Activated naive CD8-positive, alpha-beta T cell treated with anti-CD3 and anti-CD28 coated beads, Interleukin-2, amount 50 U/mL, for 24 hours (primary cell): ENCODE measurements around the gene TRAF4.
"Not testable (repeated sequence)": the region's sequence is repeated elsewhere in the genome, so short reads cannot be mapped to it uniquely, and the experiment has no call there.

ENCODE experiments used
- ATAC-seq: fragments of 150-1000 bp; cut with Tn5 transposase; one replicate; pipeline ENCODE4 v1.10.0; 2021
- DNase-seq: peaks from one replicate; pipeline ENCODE4 v3.0.0; 2021
- H3K27ac Mint-ChIP-seq: one replicate; pipeline ENCODE4 v1.8.0; 2021; ENCODE audit warnings: mild to moderate bottlenecking, mixed read lengths
- H3K27me3 Mint-ChIP-seq: one replicate; pipeline ENCODE4 v1.8.0; 2021; ENCODE audit warnings: mixed read lengths
- H3K36me3 Mint-ChIP-seq: one replicate; pipeline ENCODE4 v1.8.0; 2021; ENCODE audit warnings: low read depth, mixed read lengths
- H3K4me1 Mint-ChIP-seq: one replicate; pipeline ENCODE4 v1.8.0; 2021; ENCODE audit warnings: mixed read lengths
- H3K4me3 Mint-ChIP-seq: one replicate; pipeline ENCODE4 v1.8.0; 2021; ENCODE audit warnings: mild to moderate bottlenecking, moderate library complexity, mixed read lengths
- H3K9me3 Mint-ChIP-seq: one replicate; pipeline ENCODE4 v1.8.0; 2021; ENCODE audit warnings: mixed read lengths

The TRAF4 gene

DNA sequence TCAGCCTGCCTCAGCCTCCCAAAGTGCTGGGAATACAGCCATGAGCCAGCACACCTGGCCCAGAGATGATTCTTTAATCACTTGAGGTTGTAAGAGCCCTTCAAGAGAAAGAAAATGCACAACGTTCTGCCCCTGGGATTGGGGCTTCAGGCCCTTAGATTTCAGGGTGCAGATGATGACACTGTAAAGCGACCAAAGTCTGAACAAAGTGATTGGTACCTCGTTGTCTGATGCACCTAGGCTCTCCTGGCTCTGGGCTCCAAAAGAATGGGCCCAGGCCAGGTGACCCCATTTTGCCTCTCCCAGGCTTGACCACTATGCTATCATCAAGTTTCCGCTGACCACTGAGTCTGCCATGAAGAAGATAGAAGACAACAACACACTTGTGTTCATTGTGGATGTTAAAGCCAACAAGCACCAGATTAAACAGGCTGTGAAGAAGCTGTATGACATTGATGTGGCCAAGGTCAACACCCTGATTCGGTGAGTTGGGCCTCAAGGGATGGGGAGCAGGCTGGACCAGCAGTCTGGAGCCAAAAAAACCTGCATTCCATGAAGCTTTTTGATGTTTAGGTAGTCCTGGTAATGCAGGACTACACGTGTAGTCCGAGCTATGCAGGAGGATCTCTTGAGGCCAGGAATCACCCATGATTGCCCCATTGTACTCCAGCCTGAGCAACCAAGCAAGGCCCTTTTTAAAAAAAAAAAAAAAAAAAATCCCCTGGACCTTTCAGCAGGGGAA, 21.2 kb upstream of the TRAF4 start:
- peaks cover 72% of the 10 kb centered on the region for H3K4me1 Mint-ChIP-seq
- peaks cover 56% of the 10 kb centered on the region for H3K36me3 Mint-ChIP-seq
- ATAC-seq (no peak), DNase-seq (no peak)
- peak overlapping the region; percentile 100 for H3K27ac Mint-ChIP-seq
- H3K4me3 Mint-ChIP-seq, result peak overlapping the region; percentile 99
- peaks cover 4% of the 10 kb centered on the region for H3K27me3 Mint-ChIP-seq
- no peaks in the 10 kb centered on the region for H3K9me3 Mint-ChIP-seq

DNA sequence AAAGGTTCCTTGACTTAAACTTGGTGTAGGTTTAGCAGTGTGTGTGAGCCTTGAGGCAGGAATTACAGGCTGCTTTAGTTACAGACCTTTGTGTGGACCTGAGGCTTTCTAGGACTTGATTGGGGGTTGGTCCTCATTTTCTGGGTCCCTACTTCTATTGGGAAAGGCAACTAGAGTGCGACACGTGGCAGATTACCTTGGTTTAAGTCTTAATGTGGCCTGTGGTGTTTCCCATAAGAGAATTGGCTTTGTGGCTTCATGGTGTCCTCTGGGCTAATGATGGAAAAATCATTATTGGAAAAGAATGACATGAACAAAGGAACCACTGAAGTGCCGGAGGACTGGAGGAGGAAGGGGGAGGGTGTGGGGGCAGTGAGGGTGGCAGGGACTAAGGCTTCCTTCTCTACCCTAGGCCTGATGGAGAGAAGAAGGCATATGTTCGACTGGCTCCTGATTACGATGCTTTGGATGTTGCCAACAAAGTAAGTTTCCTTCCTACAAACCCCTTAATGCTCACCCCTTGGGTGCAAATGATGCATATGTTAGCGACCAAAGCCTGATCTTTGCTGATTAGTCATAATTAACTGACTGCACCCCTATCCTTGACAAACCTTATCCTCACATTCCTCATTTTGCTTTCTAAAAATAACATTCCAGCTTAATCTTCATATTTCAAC, 20.5 kb upstream of the TRAF4 start:
- Mint-ChIP-seq H3K4me3 (peak overlapping the region; percentile 99), H3K9me3 (no peaks in the 10 kb centered on the region), H3K4me1 (peaks cover 71% of the 10 kb centered on the region), H3K36me3 (peaks cover 56% of the 10 kb centered on the region), H3K27me3 (peaks cover under 1% of the 10 kb centered on the region), H3K27ac (peak overlapping the region; percentile 100)
- no peak for DNase-seq
- ATAC-seq, result no peak

DNA sequence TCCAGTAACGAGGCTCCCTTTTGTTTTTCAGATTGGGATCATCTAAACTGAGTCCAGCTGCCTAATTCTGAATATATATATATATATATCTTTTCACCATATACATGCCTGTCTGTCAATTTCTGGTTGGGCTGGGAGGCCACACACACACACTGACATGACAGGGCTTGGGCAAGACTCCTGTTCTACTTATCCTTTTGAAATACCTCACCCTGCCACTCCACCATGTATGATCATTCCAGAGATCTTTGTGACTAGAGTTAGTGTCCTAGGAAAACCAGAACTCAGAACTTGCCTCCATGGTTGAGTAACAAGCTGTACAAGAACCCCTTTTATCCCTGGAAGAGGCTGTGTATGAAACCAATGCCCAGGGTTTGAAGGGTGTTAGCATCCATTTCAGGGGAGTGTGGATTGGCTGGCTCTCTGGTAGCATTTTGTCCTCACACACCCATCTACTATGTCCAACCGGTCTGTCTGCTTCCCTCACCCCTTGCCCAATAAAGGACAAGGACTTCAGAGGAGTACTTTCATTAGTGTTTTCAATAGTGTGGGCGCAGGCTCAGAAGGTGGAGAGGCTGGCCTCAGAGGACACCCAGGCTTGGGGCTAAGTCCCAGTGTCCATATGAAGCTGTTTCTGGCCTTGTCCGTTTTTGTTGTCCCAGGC, 19.8 kb upstream of the TRAF4 start:
- not testable (repeated sequence) for ATAC-seq
- H3K4me1 Mint-ChIP-seq, result peaks cover 67% of the 10 kb centered on the region

DNA sequence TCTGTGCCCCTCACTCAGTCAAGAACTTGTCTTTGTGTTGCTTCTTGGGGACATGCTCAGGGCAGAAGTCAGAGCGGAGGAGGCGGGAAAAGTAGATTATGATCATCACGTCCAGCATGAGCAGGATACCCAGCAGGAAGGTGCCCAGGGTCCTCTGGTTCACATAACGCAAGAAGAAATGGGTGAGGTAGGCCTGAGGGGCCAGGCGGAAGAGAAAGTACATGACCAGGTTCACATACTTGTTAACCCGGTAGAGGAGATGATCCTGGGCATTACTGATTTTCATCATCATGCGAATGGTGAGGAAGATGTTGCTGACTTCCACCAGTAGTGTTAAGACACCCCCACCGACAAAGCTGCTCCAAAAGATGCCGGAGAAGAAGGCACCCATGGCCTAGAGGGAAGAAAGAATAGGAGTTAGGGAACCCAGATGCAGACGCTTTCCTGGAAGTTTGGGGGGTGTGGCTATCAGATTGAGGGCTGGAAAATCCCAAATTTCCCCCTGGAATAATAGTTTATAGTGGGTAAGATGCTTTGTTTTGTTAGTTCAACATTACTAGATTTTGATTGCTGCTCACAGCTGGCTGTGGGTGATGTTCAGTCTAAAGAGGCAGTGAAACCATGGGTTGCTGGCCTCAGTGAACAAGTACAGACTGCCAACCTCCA, 19.2 kb upstream of the TRAF4 start:
- Mint-ChIP-seq H3K36me3 (peaks cover 56% of the 10 kb centered on the region), H3K27ac (peak overlapping the region; percentile 100), H3K27me3 (no peaks in the 10 kb centered on the region), H3K4me3 (peak overlapping the region; percentile 99), H3K4me1 (peaks cover 67% of the 10 kb centered on the region), H3K9me3 (no peaks in the 10 kb centered on the region)
- DNase-seq (no peak), ATAC-seq (no peak)

More for the DNA sequence above, 19.8 kb upstream of the TRAF4 start:
- H3K36me3 Mint-ChIP-seq, result peaks cover 56% of the 10 kb centered on the region
- H3K27ac Mint-ChIP-seq, result peak overlapping the region; percentile 100
- DNase-seq, H3K27me3 Mint-ChIP-seq, H3K9me3 Mint-ChIP-seq: not testable (repeated sequence)
- peak overlapping the region; percentile 99 for H3K4me3 Mint-ChIP-seq

GRCh38 chr17:28725166-28725659, 18.6 kb upstream of the TRAF4 start:
- ATAC-seq (no peak), DNase-seq (no peak)
- Mint-ChIP-seq H3K4me3 (peak overlapping the region; percentile 99), H3K9me3 (no peaks in the 10 kb centered on the region), H3K27ac (peak overlapping the region; percentile 100), H3K36me3 (peaks cover 52% of the 10 kb centered on the region), H3K4me1 (peaks cover 68% of the 10 kb centered on the region), H3K27me3 (no peaks in the 10 kb centered on the region)

- Mint-ChIP-seq H3K9me3 (no peaks in the 10 kb centered on the region), H3K27me3 (no peaks in the 10 kb centered on the region), H3K4me1 (peaks cover 62% of the 10 kb centered on the region), H3K4me3 (peak overlapping the region; percentile 99), H3K36me3 (peaks cover 46% of the 10 kb centered on the region), H3K27ac (peak overlapping the region; percentile 100)
- ATAC-seq (peak; percentile 21), DNase-seq (peak; percentile 71)
Observed at GRCh38 chr17:28725660-28726225, 18.1 kb upstream of the TRAF4 start.

GRCh38 chr17:28726226-28726626, 17.6 kb upstream of the TRAF4 start, which contains the start of gene TLCD1:
TSS of gene TLCD1 (minus strand) at chr17:28726233. CDS start at chr17:28726097, 136 bp downstream.
- DNase-seq, result peak; percentile 82
- ATAC-seq, result peak; percentile 38
- peaks cover 60% of the 10 kb centered on the region for H3K4me1 Mint-ChIP-seq

DNA sequence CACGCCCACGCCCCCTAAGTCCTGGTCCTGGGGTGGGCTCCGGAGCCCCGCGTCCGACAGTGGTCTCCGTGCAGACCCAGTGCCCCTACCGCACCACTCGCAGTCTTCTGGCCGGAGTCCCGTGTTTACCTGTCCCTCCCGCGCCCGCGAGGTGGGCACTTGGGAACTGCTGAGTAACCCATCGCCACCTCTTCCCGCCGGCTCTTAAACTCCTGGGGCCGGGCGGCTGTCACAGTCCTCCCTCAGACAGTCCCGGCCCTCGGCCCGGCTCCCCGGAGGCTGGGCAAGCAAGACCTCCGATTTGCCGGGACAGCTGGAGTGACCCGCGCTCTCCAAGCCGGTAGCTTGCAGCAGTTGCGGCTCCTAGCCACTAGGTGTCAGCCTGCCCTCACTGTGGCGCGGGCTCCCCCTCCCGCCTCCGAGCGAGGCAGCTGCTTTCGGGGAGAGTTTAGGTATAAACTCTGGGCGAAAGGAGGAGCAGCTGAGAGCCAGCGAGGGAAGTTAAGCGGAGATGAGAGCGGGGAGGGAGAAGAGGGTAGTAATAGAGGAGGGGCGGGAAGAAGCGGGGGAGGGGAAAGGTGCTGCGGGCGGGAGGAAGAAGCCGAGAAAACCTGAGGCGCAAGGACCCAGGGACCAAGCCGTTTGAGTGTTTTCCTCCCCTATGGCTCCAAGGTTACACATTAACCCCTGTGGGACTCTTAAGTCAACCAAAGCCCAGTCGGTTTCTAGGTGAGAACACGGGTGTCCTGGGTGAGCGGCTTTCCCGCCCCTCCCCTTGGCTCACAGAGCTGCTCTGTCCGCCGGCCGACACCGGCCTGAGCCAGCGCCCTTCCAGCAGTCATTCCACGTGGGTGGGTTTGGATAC, 17.0 kb upstream of the TRAF4 start:
- Mint-ChIP-seq H3K4me1 (peaks cover 55% of the 10 kb centered on the region), H3K4me3 (peak overlapping the region; percentile 99), H3K27me3 (no peaks in the 10 kb centered on the region), H3K36me3 (peaks cover 35% of the 10 kb centered on the region), H3K9me3 (no peaks in the 10 kb centered on the region), H3K27ac (peak overlapping the region; percentile 96)
- ATAC-seq, result peak; percentile 26
- DNase-seq, result peak; percentile 94

More at GRCh38 chr17:28726226-28726626, 17.6 kb upstream of the TRAF4 start, which contains the start of gene TLCD1:
- Mint-ChIP-seq H3K36me3 (peaks cover 41% of the 10 kb centered on the region), H3K27me3 (no peaks in the 10 kb centered on the region), H3K27ac (peak within 1 kb of the TSS; percentile 100), H3K4me3 (peak within 1 kb of the TSS; percentile 99), H3K9me3 (no peaks in the 10 kb centered on the region)

DNA sequence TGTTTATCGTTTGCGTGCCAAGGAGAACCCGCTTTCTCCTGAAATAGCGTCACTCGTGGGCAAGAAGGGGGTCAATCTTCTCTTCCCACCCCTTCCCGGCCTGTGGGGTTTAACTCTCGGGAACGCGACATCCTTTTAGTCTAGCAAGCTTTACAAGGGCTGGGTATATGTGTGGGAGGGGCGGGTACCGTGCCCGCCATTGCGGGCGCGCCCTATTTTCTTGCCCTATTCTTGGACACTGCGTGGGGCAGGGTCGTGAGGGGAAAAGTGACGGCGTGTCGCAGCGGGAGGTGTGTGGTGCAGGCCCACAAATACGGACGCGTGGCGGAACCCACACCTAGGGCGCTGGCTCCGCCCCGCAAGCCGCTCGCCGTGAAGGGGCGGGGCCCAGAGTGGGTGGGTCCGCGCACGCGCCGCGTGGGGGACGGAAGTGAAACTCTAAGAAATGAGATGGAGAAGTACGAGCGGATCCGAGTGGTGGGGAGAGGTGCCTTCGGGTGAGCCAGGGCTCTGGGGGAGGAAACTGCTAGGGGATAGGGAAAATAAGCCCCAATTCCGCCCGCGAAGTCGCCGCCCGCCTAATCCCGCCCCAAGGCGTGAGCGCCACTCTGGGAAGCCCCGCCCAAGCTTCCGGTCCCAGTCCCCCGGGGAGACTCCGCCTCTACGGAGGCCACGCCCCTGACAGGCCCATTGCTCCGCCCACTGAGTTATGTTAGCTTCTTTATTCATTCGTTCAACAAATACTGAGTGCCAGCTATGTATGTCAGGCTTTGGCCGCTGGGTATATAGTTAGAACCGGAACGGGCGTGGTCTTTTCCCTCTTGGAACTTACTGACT, 15.2 kb upstream of the TRAF4 start, which contains the start of gene NEK8:
NEK8 (plus strand) TSS at position 425 of the 837 bp plus-strand sequence; CDS start at position 451, 26 bp downstream.
- DNase-seq, result peak; percentile 99
- peaks cover 43% of the 10 kb centered on the region for H3K4me1 Mint-ChIP-seq
- H3K4me3 Mint-ChIP-seq, result peak within 1 kb of the TSS; percentile 99
- H3K36me3 Mint-ChIP-seq, result peaks cover 18% of the 10 kb centered on the region
- ATAC-seq, result peak; percentile 17
- no peaks in the 10 kb centered on the region for H3K9me3 Mint-ChIP-seq
- H3K27me3 Mint-ChIP-seq, result no peaks in the 10 kb centered on the region
- H3K27ac Mint-ChIP-seq, result peak within 1 kb of the TSS; percentile 96

- DNase-seq (no peak), ATAC-seq (no peak)
- Mint-ChIP-seq H3K27me3 (no peaks in the 10 kb centered on the region), H3K9me3 (no peaks in the 10 kb centered on the region), H3K4me3 (no peak overlapping the region), H3K4me1 (peaks cover 35% of the 10 kb centered on the region), H3K36me3 (peaks cover 4% of the 10 kb centered on the region), H3K27ac (peak overlapping the region; percentile 40)
Observed at GRCh38 chr17:28729950-28730330, 13.9 kb upstream of the TRAF4 start.

GRCh38 chr17:28733346-28733745, 10.5 kb upstream of the TRAF4 start:
- no peaks in the 10 kb centered on the region for H3K27me3 Mint-ChIP-seq
- H3K36me3 Mint-ChIP-seq, result peaks cover 4% of the 10 kb centered on the region
- no peak overlapping the region for H3K4me3 Mint-ChIP-seq

GRCh38 chr17:28734712-28735241, 9.0 kb upstream of the TRAF4 start:
- Mint-ChIP-seq H3K36me3 (peaks cover 12% of the 10 kb centered on the region), H3K4me1 (peaks cover 43% of the 10 kb centered on the region), H3K27ac (no peak overlapping the region), H3K27me3 (no peaks in the 10 kb centered on the region), H3K4me3 (no peak overlapping the region), H3K9me3 (peaks cover 2% of the 10 kb centered on the region)
- no peak for ATAC-seq
- no peak for DNase-seq

More at GRCh38 chr17:28733346-28733745, 10.5 kb upstream of the TRAF4 start:
- ATAC-seq (no peak), DNase-seq (no peak)
- Mint-ChIP-seq H3K27ac (no peak overlapping the region), H3K4me1 (peaks cover 38% of the 10 kb centered on the region), H3K9me3 (no peaks in the 10 kb centered on the region)
